Vagina (tissue), 2 donors: Measurements from ENCODE around the gene NCS1. TPM values are rescaled to one million over a fixed set of nuclear protein-coding genes. Genes with fewer than 3 reads are reported as not detected.

ENCODE experiments used
- DNase-seq, 2 donors: peaks; one replicate each; pipeline ENCODE4 v3.0.0-alpha.2; 2017; ENCODE audit errors: extremely low spot score in 2 of 2
- H3K27ac ChIP-seq: fragments of 200-600 bp; sonication (generic); one replicate; pipeline ENCODE4 v1.5.1; 2019
- H3K27me3 ChIP-seq: fragments of 200-600 bp; sonication (generic); one replicate; pipeline ENCODE4 v1.5.1; 2019
- H3K36me3 ChIP-seq, 2 donors: fragments of 200-600 bp; sonication (generic); one replicate each; pipeline ENCODE4 v1.5.1; 2017 to 2019
- H3K4me1 ChIP-seq: fragments of 200-600 bp; sonication (generic); one replicate; pipeline ENCODE4 v1.5.1; 2019
- H3K4me3 ChIP-seq, 2 donors: fragments of 200-600 bp; sonication (generic); 1 replicate in 1 of 2; 2 replicates in 1 of 2; pipeline ENCODE4 v1.5.1; 2016 to 2019
- H3K9me3 ChIP-seq: fragments of 200-600 bp; sonication (generic); one replicate; pipeline ENCODE4 v1.5.1; 2019
- POLR2A ChIP-seq, 2 donors: fragments of 450-650 bp; IDR thresholded peaks; one replicate each; pipeline ENCODE4 v1.6.1; 2017; ENCODE audit warnings: antibody characterized with exemption in 2 of 2, mild to moderate bottlenecking in 2 of 2, moderate library complexity in 2 of 2
- POLR2AphosphoS5 ChIP-seq, 2 donors: sonication (generic); formaldehyde crosslinking; IDR thresholded peaks; one replicate each; pipeline ENCODE4 v1.9.0; 2017; ENCODE audit warnings: antibody characterized with exemption in 2 of 2, mild to moderate bottlenecking in 2 of 2, low read depth in 1 of 2; ENCODE audit not compliant: insufficient read depth in 1 of 2
- intact Hi-C: fragments of 100-400 bp; cut with DNase I; formaldehyde crosslinking; loops from one replicate; pipeline ENCODE4 v1.15.1; 2023
- total RNA-seq: library from RNA; depleted of rRNA; stranded (reverse); fragments of >200 nt; gene quantifications from one replicate; pipeline ENCODE4 v1.2.3, GENCODE V29; 2016
- TF ChIP-seq, protein P1 (sequence below), 3 experiments: fragments of 450-650 bp in 2 of 3; fragments of 200-600 bp in 1 of 3; sonication (generic) in 1 of 3; IDR thresholded peaks; one replicate each; pipeline ENCODE4 v1.5.1; 2017 to 2019; ENCODE audit warnings: antibody characterized with exemption in 3 of 3, mild to moderate bottlenecking in 2 of 3, moderate library complexity in 2 of 3

The NCS1 gene
- total RNA-seq, 1 donor from 2014 or later = 20.4 TPM

DNA sequence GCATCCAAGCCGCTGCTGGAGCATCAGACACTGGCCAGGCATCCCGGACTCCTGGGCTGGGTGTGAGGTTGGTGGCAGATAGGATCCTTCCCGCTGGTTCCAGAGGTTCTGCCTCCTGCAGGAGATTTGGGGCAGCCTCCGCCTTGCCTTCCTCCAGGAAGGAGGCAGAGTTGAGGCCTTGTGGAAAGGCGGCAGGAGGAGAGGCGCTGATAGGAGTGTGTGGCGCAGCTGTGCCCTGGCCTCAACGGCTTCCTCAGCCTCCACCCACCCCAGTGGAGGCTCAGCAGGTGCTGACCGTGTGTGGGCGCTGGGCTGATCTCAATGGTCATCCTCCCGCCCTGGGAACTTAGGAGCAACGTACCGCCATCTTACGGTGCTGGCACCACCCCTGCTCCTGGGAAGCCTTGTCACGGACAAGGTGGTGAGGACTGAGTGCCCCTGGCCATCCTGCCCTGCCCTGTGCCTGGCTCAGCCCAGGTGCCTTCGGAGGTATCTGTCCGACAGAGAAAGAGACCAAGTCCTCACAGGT lies 10.2 kb downstream of the NCS1 start:
- H3K27ac ChIP-seq = peak overlapping the region; percentile 90
- TF ChIP-seq POLR2AphosphoS5 (IDR thresholded peaks at IDR 0.05; ENCODE audit: insufficient read depth in 1 of 2, low read depth in 1 of 2) (peak in 1 of 2 donors; percentile 3), POLR2A (IDR thresholded peaks at IDR 0.05) (no peak)
- TF ChIP-seq, protein P1, sequence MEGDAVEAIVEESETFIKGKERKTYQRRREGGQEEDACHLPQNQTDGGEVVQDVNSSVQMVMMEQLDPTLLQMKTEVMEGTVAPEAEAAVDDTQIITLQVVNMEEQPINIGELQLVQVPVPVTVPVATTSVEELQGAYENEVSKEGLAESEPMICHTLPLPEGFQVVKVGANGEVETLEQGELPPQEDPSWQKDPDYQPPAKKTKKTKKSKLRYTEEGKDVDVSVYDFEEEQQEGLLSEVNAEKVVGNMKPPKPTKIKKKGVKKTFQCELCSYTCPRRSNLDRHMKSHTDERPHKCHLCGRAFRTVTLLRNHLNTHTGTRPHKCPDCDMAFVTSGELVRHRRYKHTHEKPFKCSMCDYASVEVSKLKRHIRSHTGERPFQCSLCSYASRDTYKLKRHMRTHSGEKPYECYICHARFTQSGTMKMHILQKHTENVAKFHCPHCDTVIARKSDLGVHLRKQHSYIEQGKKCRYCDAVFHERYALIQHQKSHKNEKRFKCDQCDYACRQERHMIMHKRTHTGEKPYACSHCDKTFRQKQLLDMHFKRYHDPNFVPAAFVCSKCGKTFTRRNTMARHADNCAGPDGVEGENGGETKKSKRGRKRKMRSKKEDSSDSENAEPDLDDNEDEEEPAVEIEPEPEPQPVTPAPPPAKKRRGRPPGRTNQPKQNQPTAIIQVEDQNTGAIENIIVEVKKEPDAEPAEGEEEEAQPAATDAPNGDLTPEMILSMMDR (IDR thresholded peaks at IDR 0.05) = no peak

DNA sequence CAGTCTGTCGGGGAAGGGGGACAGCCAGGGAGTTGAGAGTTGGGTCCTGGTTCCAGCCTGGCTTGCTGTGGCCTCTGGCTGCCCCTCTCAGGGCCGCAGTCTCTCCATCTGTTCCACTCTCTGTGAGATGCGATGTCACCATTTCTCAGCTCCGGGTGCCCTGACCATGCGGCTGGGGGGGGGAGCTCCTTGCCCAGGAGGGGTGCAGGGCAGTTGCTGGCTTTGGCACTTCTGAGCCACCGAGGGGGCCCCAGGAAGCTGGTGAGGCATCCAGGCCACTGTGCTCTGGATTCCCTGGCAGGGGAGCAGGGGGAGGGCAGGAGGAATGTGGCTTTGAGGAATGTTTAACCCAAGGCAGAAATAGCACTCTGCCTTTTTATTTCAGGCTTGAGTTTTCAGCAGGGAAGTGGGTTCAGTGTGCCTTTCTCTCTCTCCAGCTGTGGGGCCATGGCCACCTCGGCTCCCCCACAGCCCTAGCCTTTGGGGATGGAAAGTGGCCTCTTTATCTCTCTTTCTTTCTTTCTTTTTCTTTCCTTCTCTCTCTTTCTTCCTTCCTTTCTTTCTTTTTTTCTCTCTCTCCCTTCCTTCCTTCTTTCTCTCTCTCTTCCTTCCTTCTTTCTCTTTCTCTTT lies 11.0 kb downstream of the NCS1 start:
- Histone ChIP-seq H3K36me3 (no peaks in the 10 kb centered on the region), H3K4me3 (no peak overlapping the region), H3K4me1 (peaks cover 62% of the 10 kb centered on the region), H3K9me3 (no peaks in the 10 kb centered on the region), H3K27me3 (no peaks in the 10 kb centered on the region), H3K27ac (peak overlapping the region; percentile 90)
- no peak for DNase-seq
- TF ChIP-seq, protein P1 (IDR thresholded peaks at IDR 0.05) = no peak
- no peak for TF ChIP-seq POLR2AphosphoS5 (IDR thresholded peaks at IDR 0.05; ENCODE audit: insufficient read depth in 1 of 2, low read depth in 1 of 2)
- TF ChIP-seq POLR2A (IDR thresholded peaks at IDR 0.05) = no peak
- intact Hi-C loops = no loop called here

More for the DNA sequence above, 10.2 kb downstream of the NCS1 start:
- DNase-seq = no peak
- no peak overlapping the region for H3K4me3 ChIP-seq
- intact Hi-C loops = no loop called here
- H3K36me3 ChIP-seq = no peaks in the 10 kb centered on the region
- H3K27me3 ChIP-seq = no peaks in the 10 kb centered on the region
- no peaks in the 10 kb centered on the region for H3K9me3 ChIP-seq
- H3K4me1 ChIP-seq = peaks cover 57% of the 10 kb centered on the region

DNA sequence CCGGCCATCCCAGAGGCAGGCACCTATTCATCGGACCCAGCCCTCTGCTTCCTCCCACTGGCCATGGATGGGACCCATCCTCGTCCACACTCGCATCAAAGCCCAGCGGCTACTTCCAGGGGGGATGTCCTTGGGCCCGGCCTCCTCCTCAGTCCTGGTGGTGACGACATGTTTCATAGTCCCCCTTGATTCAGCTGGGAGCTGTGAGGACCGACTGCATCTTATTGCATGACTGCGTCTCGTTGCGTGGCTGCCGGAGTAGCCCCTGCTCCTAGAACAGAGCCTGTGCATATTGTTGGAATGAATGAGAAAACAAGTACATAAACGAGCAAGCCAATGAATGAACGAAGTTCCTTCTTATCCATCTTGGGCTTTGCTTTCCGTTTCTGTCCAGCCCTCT lies 12.8 kb downstream of the NCS1 start:
- Histone ChIP-seq H3K4me3 (no peak overlapping the region), H3K4me1 (peaks cover 75% of the 10 kb centered on the region)
- no peak for DNase-seq

DNA sequence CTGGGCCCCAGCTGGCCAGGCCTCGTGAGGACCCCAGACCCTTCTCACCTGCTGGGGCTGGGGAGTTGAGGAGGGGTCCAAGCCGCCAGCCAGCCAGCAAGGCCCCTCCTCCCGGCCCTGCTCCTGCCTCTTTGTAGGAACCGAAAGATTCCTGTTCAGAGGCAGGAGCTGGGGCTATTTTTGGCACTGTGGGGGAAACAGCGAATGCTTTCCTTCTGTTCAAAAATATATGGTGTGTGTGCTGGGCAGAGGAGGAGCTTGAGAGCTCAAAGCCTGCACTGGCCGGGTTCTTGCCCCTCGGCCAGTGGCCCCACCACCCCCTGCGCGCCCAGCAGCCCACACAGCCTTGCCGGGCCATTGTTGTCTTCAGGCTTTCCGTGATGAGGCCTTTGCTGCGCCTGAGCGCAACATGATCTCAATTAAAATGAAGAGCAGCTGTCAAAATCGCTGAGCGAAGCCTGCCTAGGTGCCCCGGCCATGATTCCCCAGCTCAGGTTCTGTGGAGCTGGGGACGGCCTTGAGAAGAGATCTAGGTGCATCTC lies 13.4 kb downstream of the NCS1 start:
- Histone ChIP-seq H3K27ac (peak overlapping the region; percentile 90), H3K4me3 (peak overlapping the region in 1 of 2 donors; percentile 30), H3K4me1 (peaks cover 78% of the 10 kb centered on the region), H3K36me3 (no peaks in the 10 kb centered on the region), H3K27me3 (no peaks in the 10 kb centered on the region), H3K9me3 (no peaks in the 10 kb centered on the region)
- intact Hi-C loops = no loop called here
- DNase-seq = no peak
- TF ChIP-seq, protein P1 (IDR thresholded peaks at IDR 0.05) = no peak
- no peak for TF ChIP-seq POLR2A (IDR thresholded peaks at IDR 0.05)
- no peak for TF ChIP-seq POLR2AphosphoS5 (IDR thresholded peaks at IDR 0.05; ENCODE audit: insufficient read depth in 1 of 2, low read depth in 1 of 2)

More for the DNA sequence above, 12.8 kb downstream of the NCS1 start:
- H3K27ac ChIP-seq = peak overlapping the region; percentile 90
- intact Hi-C loops = no loop called here
- H3K27me3 ChIP-seq = no peaks in the 10 kb centered on the region
- no peaks in the 10 kb centered on the region for H3K9me3 ChIP-seq
- H3K36me3 ChIP-seq = no peaks in the 10 kb centered on the region
- TF ChIP-seq POLR2AphosphoS5 (IDR thresholded peaks at IDR 0.05; ENCODE audit: insufficient read depth in 1 of 2, low read depth in 1 of 2) = peak in 1 of 2 donors; percentile 9
- TF ChIP-seq, protein P1 (IDR thresholded peaks at IDR 0.05) = no peak
- no peak for TF ChIP-seq POLR2A (IDR thresholded peaks at IDR 0.05)

DNA sequence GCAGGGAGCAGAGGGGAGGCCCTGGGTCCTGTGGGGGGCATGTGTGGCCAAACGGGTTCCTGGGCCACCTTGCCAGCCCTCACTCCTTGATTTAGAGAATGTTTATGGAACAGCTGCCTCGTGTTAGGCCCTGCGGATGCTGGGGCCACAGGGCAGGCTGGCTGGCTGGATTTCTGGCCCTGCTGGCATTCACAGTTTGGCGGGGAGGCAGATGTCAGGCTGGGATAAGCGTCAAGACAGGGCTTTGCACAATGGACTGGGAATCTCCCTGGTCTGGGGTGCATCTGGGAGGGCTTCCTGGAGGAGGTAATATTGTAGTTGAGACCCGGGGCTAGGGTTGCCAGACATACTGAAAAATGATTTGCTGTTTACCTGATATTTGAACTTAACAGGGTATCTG lies 13.8 kb downstream of the NCS1 start:
- Histone ChIP-seq H3K4me1 (peaks cover 78% of the 10 kb centered on the region), H3K36me3 (no peaks in the 10 kb centered on the region), H3K27ac (peak overlapping the region; percentile 90), H3K27me3 (no peaks in the 10 kb centered on the region), H3K9me3 (no peaks in the 10 kb centered on the region), H3K4me3 (peak overlapping the region in 1 of 2 donors; percentile 30)
- intact Hi-C loops = no loop called here
- TF ChIP-seq POLR2AphosphoS5 (IDR thresholded peaks at IDR 0.05; ENCODE audit: insufficient read depth in 1 of 2, low read depth in 1 of 2) (no peak), POLR2A (IDR thresholded peaks at IDR 0.05) (no peak)
- TF ChIP-seq, protein P1 (IDR thresholded peaks at IDR 0.05) = no peak
- no peak for DNase-seq
